Effector memory CD8-positive, alpha-beta T cell (primary cell): ENCODE results near the gene EPB41L2.

Source experiments
- ATAC-seq: fragments of 150-1000 bp; cut with Tn5 transposase; replicated peaks from 2 replicates; pipeline ENCODE4 v1.10.0; 2021; ENCODE audit warnings: mild to moderate bottlenecking, moderate library complexity
- DNase-seq, 3 experiments: peaks; one replicate each; pipeline ENCODE4 v3.0.0; 2021
- H3K27ac Mint-ChIP-seq, 2 donors: one replicate each; pipeline ENCODE4 v1.8.0; 2022; ENCODE audit warnings: mild to moderate bottlenecking in 2 of 2, mixed read lengths in 2 of 2, moderate library complexity in 2 of 2
- H3K27me3 Mint-ChIP-seq, 2 donors: one replicate each; pipeline ENCODE4 v1.8.0; 2022; ENCODE audit warnings: mixed read lengths in 2 of 2
- H3K36me3 Mint-ChIP-seq: one replicate; pipeline ENCODE4 v1.8.0; 2022; ENCODE audit warnings: mild to moderate bottlenecking, moderate library complexity, mixed read lengths; ENCODE audit not compliant: insufficient read depth
- H3K4me1 Mint-ChIP-seq, 2 donors: one replicate each; pipeline ENCODE4 v1.8.0; 2022; ENCODE audit warnings: low read depth in 2 of 2, mixed read lengths in 2 of 2
- H3K4me3 Mint-ChIP-seq, 2 donors: one replicate each; pipeline ENCODE4 v1.8.0; 2022; ENCODE audit warnings: mild to moderate bottlenecking in 2 of 2, mixed read lengths in 2 of 2, moderate library complexity in 2 of 2
- H3K9me3 Mint-ChIP-seq, 2 donors: one replicate each; pipeline ENCODE4 v1.8.0; 2022; ENCODE audit warnings: mixed read lengths in 2 of 2

Gene EPB41L2

GRCh38 chr6:131038597-131039344 is 24.3 kb downstream of the EPB41L2 start:
- DNase-seq (no peak), ATAC-seq (no peak)

GRCh38 chr6:131037194-131037897 is 25.7 kb downstream of the EPB41L2 start:
- H3K27ac Mint-ChIP-seq: no peak overlapping the region
- no peak for DNase-seq
- H3K4me1 Mint-ChIP-seq: peaks cover 0 to 8% of the 10 kb centered on the region in 2 donors
- no peaks in the 10 kb centered on the region for H3K9me3 Mint-ChIP-seq
- H3K27me3 Mint-ChIP-seq: no peaks in the 10 kb centered on the region
- H3K36me3 Mint-ChIP-seq: no peaks in the 10 kb centered on the region
- H3K4me3 Mint-ChIP-seq: no peak overlapping the region
- ATAC-seq: no peak

More at GRCh38 chr6:131038597-131039344, 24.3 kb downstream of the EPB41L2 start:
- Mint-ChIP-seq H3K9me3 (no peaks in the 10 kb centered on the region), H3K36me3 (no peaks in the 10 kb centered on the region), H3K4me1 (no peaks in the 10 kb centered on the region), H3K4me3 (no peak overlapping the region), H3K27ac (no peak overlapping the region), H3K27me3 (no peaks in the 10 kb centered on the region)

- DNase-seq: no peak
- peaks cover 0 to 8% of the 10 kb centered on the region in 2 donors for H3K4me1 Mint-ChIP-seq
- no peaks in the 10 kb centered on the region for H3K27me3 Mint-ChIP-seq
- H3K36me3 Mint-ChIP-seq: no peaks in the 10 kb centered on the region
- no peak overlapping the region for H3K27ac Mint-ChIP-seq
- H3K4me3 Mint-ChIP-seq: no peak overlapping the region
- no peak for ATAC-seq
- no peaks in the 10 kb centered on the region for H3K9me3 Mint-ChIP-seq
These were observed 26.4 kb downstream of the EPB41L2 start for GRCh38 chr6:131036601-131037000.

GRCh38 chr6:131036143-131036542 is 26.9 kb downstream of the EPB41L2 start:
- Mint-ChIP-seq H3K27me3 (no peaks in the 10 kb centered on the region), H3K4me1 (peaks cover 0 to 8% of the 10 kb centered on the region in 2 donors), H3K4me3 (no peak overlapping the region), H3K36me3 (no peaks in the 10 kb centered on the region), H3K9me3 (no peaks in the 10 kb centered on the region), H3K27ac (no peak overlapping the region)
- DNase-seq (no peak), ATAC-seq (no peak)

GRCh38 chr6:131035582-131035981 is 27.5 kb downstream of the EPB41L2 start:
- Mint-ChIP-seq H3K36me3 (no peaks in the 10 kb centered on the region), H3K27me3 (no peaks in the 10 kb centered on the region), H3K27ac (no peak overlapping the region), H3K4me3 (no peak overlapping the region), H3K4me1 (peaks cover 0 to 8% of the 10 kb centered on the region in 2 donors), H3K9me3 (no peaks in the 10 kb centered on the region)
- DNase-seq (no peak), ATAC-seq (no peak)

GRCh38 chr6:131033631-131034030 is 29.4 kb downstream of the EPB41L2 start:
- Mint-ChIP-seq H3K9me3 (no peaks in the 10 kb centered on the region), H3K4me1 (peaks cover 4 to 8% of the 10 kb centered on the region in 2 donors), H3K36me3 (no peaks in the 10 kb centered on the region), H3K27me3 (peaks cover 0 to 8% of the 10 kb centered on the region in 2 donors), H3K27ac (no peak overlapping the region), H3K4me3 (no peak overlapping the region)
- DNase-seq (no peak), ATAC-seq (no peak)

- peaks cover 4 to 8% of the 10 kb centered on the region in 2 donors for H3K4me1 Mint-ChIP-seq
- peaks cover 0 to 8% of the 10 kb centered on the region in 2 donors for H3K27me3 Mint-ChIP-seq
- no peaks in the 10 kb centered on the region for H3K36me3 Mint-ChIP-seq
- no peak overlapping the region for H3K27ac Mint-ChIP-seq
- no peak for ATAC-seq
- no peaks in the 10 kb centered on the region for H3K9me3 Mint-ChIP-seq
- no peak for DNase-seq
- no peak overlapping the region for H3K4me3 Mint-ChIP-seq
These were observed 33.3 kb downstream of the EPB41L2 start for GRCh38 chr6:131029626-131030297.

- peaks cover 0 to 4% of the 10 kb centered on the region in 2 donors for H3K4me1 Mint-ChIP-seq
- no peak for DNase-seq
- H3K4me3 Mint-ChIP-seq: no peak overlapping the region
- H3K9me3 Mint-ChIP-seq: no peaks in the 10 kb centered on the region
- peaks cover 0 to 8% of the 10 kb centered on the region in 2 donors for H3K27me3 Mint-ChIP-seq
- no peak overlapping the region for H3K27ac Mint-ChIP-seq
- ATAC-seq: no peak
- no peaks in the 10 kb centered on the region for H3K36me3 Mint-ChIP-seq
These were observed 35.7 kb downstream of the EPB41L2 start for GRCh38 chr6:131027326-131027725.

- DNase-seq (no peak), ATAC-seq (no peak)
These were observed 36.8 kb downstream of the EPB41L2 start for GRCh38 chr6:131026243-131026642.

GRCh38 chr6:131024565-131024964 is 38.5 kb downstream of the EPB41L2 start:
- no peaks in the 10 kb centered on the region for H3K9me3 Mint-ChIP-seq
- no peak overlapping the region for H3K4me3 Mint-ChIP-seq
- H3K4me1 Mint-ChIP-seq: no peaks in the 10 kb centered on the region
- ATAC-seq: no peak
- DNase-seq: no peak
- H3K27ac Mint-ChIP-seq: no peak overlapping the region
- no peaks in the 10 kb centered on the region for H3K27me3 Mint-ChIP-seq
- H3K36me3 Mint-ChIP-seq: no peaks in the 10 kb centered on the region

More at GRCh38 chr6:131026243-131026642, 36.8 kb downstream of the EPB41L2 start:
- no peaks in the 10 kb centered on the region for H3K9me3 Mint-ChIP-seq
- peaks cover 0 to 8% of the 10 kb centered on the region in 2 donors for H3K27me3 Mint-ChIP-seq
- H3K4me1 Mint-ChIP-seq: peaks cover 0 to 4% of the 10 kb centered on the region in 2 donors
- H3K27ac Mint-ChIP-seq: no peak overlapping the region
- no peaks in the 10 kb centered on the region for H3K36me3 Mint-ChIP-seq
- H3K4me3 Mint-ChIP-seq: no peak overlapping the region

GRCh38 chr6:131023834-131024504 is 39.1 kb downstream of the EPB41L2 start:
- H3K4me1 Mint-ChIP-seq: no peaks in the 10 kb centered on the region
- no peak for DNase-seq
- H3K27me3 Mint-ChIP-seq: no peaks in the 10 kb centered on the region
- no peaks in the 10 kb centered on the region for H3K36me3 Mint-ChIP-seq
- H3K9me3 Mint-ChIP-seq: no peaks in the 10 kb centered on the region
- H3K27ac Mint-ChIP-seq: no peak overlapping the region
- ATAC-seq: no peak
- no peak overlapping the region for H3K4me3 Mint-ChIP-seq

- no peak for DNase-seq
- ATAC-seq: no peak
- H3K4me1 Mint-ChIP-seq: no peaks in the 10 kb centered on the region
- no peak overlapping the region for H3K4me3 Mint-ChIP-seq
- H3K9me3 Mint-ChIP-seq: no peaks in the 10 kb centered on the region
- no peaks in the 10 kb centered on the region for H3K27me3 Mint-ChIP-seq
- H3K36me3 Mint-ChIP-seq: no peaks in the 10 kb centered on the region
- H3K27ac Mint-ChIP-seq: no peak overlapping the region
These were observed 40.4 kb downstream of the EPB41L2 start for GRCh38 chr6:131022691-131023090.

GRCh38 chr6:131017962-131018361 is 45.1 kb downstream of the EPB41L2 start:
- DNase-seq: no peak
- no peak for ATAC-seq
- no peak overlapping the region for H3K4me3 Mint-ChIP-seq
- no peaks in the 10 kb centered on the region for H3K36me3 Mint-ChIP-seq
- H3K9me3 Mint-ChIP-seq: no peaks in the 10 kb centered on the region
- no peaks in the 10 kb centered on the region for H3K27me3 Mint-ChIP-seq
- no peaks in the 10 kb centered on the region for H3K4me1 Mint-ChIP-seq
- H3K27ac Mint-ChIP-seq: no peak overlapping the region
